NOMO-1 treated with dmso at 0.1 percent for 144 hours (cell line): Measurements from ENCODE around the gene SPINK8.
"Not testable (repeated sequence)": the region's sequence is repeated elsewhere in the genome, so short reads cannot be mapped to it uniquely, and the experiment has no call there.

ENCODE experiments used
- DNase-seq: peaks from one replicate; lab custom pipeline; 2025; ENCODE audit not compliant: unreplicated experiment; lab: John Stamatoyannopoulos, UW

Gene SPINK8

GRCh38 chr3:48280881-48281280 is 52.6 kb downstream of the SPINK8 start:
- no peak for DNase-seq

GRCh38 chr3:48278884-48279559 is 54.4 kb downstream of the SPINK8 start:
- DNase-seq = no peak

GRCh38 chr3:48276911-48277641 is 56.4 kb downstream of the SPINK8 start:
- no peak for DNase-seq

GRCh38 chr3:48275287-48276027 is 58.0 kb downstream of the SPINK8 start:
- DNase-seq = no peak

GRCh38 chr3:48274452-48274851 is 59.0 kb downstream of the SPINK8 start:
- no peak for DNase-seq

- DNase-seq = peak; percentile 39
Measured at GRCh38 chr3:48273594-48274211, 59.8 kb downstream of the SPINK8 start.

- DNase-seq = no peak
Measured at GRCh38 chr3:48271763-48272498, 61.5 kb downstream of the SPINK8 start.

GRCh38 chr3:48271223-48271622 is 62.2 kb downstream of the SPINK8 start:
- DNase-seq = not testable (repeated sequence)

GRCh38 chr3:48270306-48270705 is 63.2 kb downstream of the SPINK8 start:
- DNase-seq = no peak

GRCh38 chr3:48269592-48269991 is 63.9 kb downstream of the SPINK8 start:
- DNase-seq = no peak

GRCh38 chr3:48268936-48269561 is 64.4 kb downstream of the SPINK8 start:
- DNase-seq = no peak

GRCh38 chr3:48268381-48268935 is 65.0 kb downstream of the SPINK8 start:
- DNase-seq = no peak

- no peak for DNase-seq
Measured at GRCh38 chr3:48267782-48268181, 65.7 kb downstream of the SPINK8 start.

GRCh38 chr3:48258530-48258929 is 74.9 kb downstream of the SPINK8 start:
- DNase-seq = no peak
